K562 (cell line): ENCODE measurements around the gene BEST1. TPM values are rescaled to one million over a fixed set of nuclear protein-coding genes. Genes with fewer than 3 reads are reported as not detected.

Experiments
- ADNP ChIP-seq: fragments of 200-800 bp; sonication (Bioruptor generic); IDR thresholded peaks from 2 replicates; pipeline ENCODE4 v1.6.1; 2016; ENCODE audit warnings: missing genetic modification characterization, missing compliant biosample characterization
- CAMTA2 ChIP-seq: fragments of 250-450 bp; sonication (Bioruptor Pico); conservative IDR thresholded peaks from 2 replicates; pipeline ENCODE4 v1.5.1; 2022
- HSF4 ChIP-seq: fragments of 250-450 bp; sonication (Bioruptor Pico); IDR thresholded peaks from 2 replicates; pipeline ENCODE4 v2.1.2; 2022; ENCODE audit warnings: mild to moderate bottlenecking, moderate library complexity, borderline replicate concordance
- MEF2D ChIP-seq: conservative IDR thresholded peaks from 2 replicates; pipeline ENCODE4 v1.6.1; 2016; ENCODE audit warnings: low read depth, missing genetic modification characterization, missing compliant biosample characterization
- NCOA6 ChIP-seq: fragments of 450-650 bp; IDR thresholded peaks from 2 replicates; pipeline ENCODE4 v1.6.1; 2017; ENCODE audit warnings: mild to moderate bottlenecking
- NELFE ChIP-seq: IDR thresholded peaks from 2 replicates; pipeline ENCODE4 v1.6.1; 2011; ENCODE audit warnings: mild to moderate bottlenecking; ENCODE audit not compliant: insufficient read depth, insufficient read length
- NR2C1 ChIP-seq, 2 experiments: fragments of 450-650 bp; IDR thresholded peaks; 2 replicates each; pipeline ENCODE4 v1.6.1; 2017; ENCODE audit warnings: mild to moderate bottlenecking in 2 of 2, antibody characterized with exemption in 1 of 2, inconsistent platforms in 1 of 2, missing compliant biosample characterization in 1 of 2, missing genetic modification characterization in 1 of 2
- PCBP1 ChIP-seq: fragments of 200-400 bp; formaldehyde crosslinking; IDR thresholded peaks from 2 replicates; pipeline ENCODE4 v1.6.1; 2018; ENCODE audit warnings: mild to moderate bottlenecking, low read depth, low read length; ENCODE audit not compliant: poor library complexity, severe bottlenecking
- PHB ChIP-seq: fragments of 250-450 bp; sonication (Bioruptor Pico); IDR thresholded peaks from 2 replicates; pipeline ENCODE4 v1.5.0; 2021
- PRMT5 ChIP-seq: sonication (generic); formaldehyde crosslinking; IDR thresholded peaks from 2 replicates; pipeline ENCODE4 v1.5.0; 2020; ENCODE audit warnings: missing genetic modification reagents
- RUNX1 ChIP-seq: sonication (generic); IDR thresholded peaks from 2 replicates; pipeline ENCODE4 v1.6.1; 2016; ENCODE audit warnings: antibody characterized with exemption, low read depth
- STAG1 ChIP-seq: sonication (generic); formaldehyde crosslinking; IDR thresholded peaks from 2 replicates; pipeline ENCODE4 v1.5.0; 2020; ENCODE audit warnings: missing genetic modification reagents, borderline replicate concordance
- TEAD4 ChIP-seq, 2 experiments: sonication (generic) in 1 of 2; formaldehyde crosslinking in 1 of 2; IDR thresholded peaks; 2 replicates each; pipeline versions ENCODE4 v1.6.1 to v1.8.0; 2012 to 2022; ENCODE audit warnings: borderline replicate concordance in 1 of 2, inconsistent platforms in 1 of 2, low read length in 1 of 2, mild to moderate bottlenecking in 1 of 2, missing genetic modification reagents in 1 of 2
- polyA plus RNA-seq, 8 experiments: library from polyadenylated mRNA; depleted of rRNA in 4 of 8; stranded (reverse) in 5 of 8; unstranded in 3 of 8; fragments of >200 nt; fragmentation: Nextera tagmentation in 2 of 8; fragmentation: Illumina TruSeq in 1 of 8; extraction: Ambion mirVana in 2 of 8; extraction: Trizol in 1 of 8; gene quantifications; 2 replicates each; pipeline versions ENCODE4 v1.2.1 to v1.2.3, GENCODE V29; 2011 to 2014; ENCODE audit warnings: inconsistent platforms in 1 of 8, missing spikeins in 1 of 8
- total RNA-seq, 7 experiments: library from RNA; depleted of rRNA in 6 of 7; stranded (reverse); fragments of >200 nt in 6 of 7; fragmentation: Illumina TruSeq in 2 of 7; extraction: Trizol in 2 of 7; gene quantifications; 2 replicates each; pipeline versions ENCODE4 v1.2.1 to v1.2.3, GENCODE V29; 2011 to 2021; ENCODE audit warnings: low replicate concordance in 1 of 7
- TF ChIP-seq, protein P1 (sequence below): fragments of 450-650 bp; IDR thresholded peaks from 2 replicates; pipeline ENCODE4 v1.6.1; 2018; ENCODE audit not compliant: partially characterized antibody
- TF ChIP-seq, protein P2 (sequence below): fragments of 250-450 bp; sonication (Bioruptor Pico); IDR thresholded peaks from 2 replicates; pipeline ENCODE4 v1.9.0; 2021; ENCODE audit warnings: mild to moderate bottlenecking
- TF ChIP-seq, protein P3 (sequence below): fragments of 250-450 bp; sonication (Bioruptor Pico); IDR thresholded peaks from 2 replicates; pipeline ENCODE4 v1.8.0; 2022; ENCODE audit warnings: moderate library complexity, mild to moderate bottlenecking, inconsistent platforms
- TF ChIP-seq, protein P4 (sequence below): fragments of 150-350 bp; conservative IDR thresholded peaks from 2 replicates; pipeline ENCODE4 v1.6.1; 2014; ENCODE audit warnings: low read length
- TF ChIP-seq, protein P5 (sequence below): fragments of 200-400 bp; formaldehyde crosslinking; IDR thresholded peaks from 2 replicates; pipeline ENCODE4 v1.6.1; 2017; ENCODE audit warnings: mild to moderate bottlenecking, low read depth, low read length, moderate library complexity

BEST1 gene
- total and polyA plus RNA-seq, 9 of the 15 experiments (the other 6 are each of a cell fraction or from before 2014, with no cell fraction given): 0.07 to 1.3 (median 0.40) TPM

DNA sequence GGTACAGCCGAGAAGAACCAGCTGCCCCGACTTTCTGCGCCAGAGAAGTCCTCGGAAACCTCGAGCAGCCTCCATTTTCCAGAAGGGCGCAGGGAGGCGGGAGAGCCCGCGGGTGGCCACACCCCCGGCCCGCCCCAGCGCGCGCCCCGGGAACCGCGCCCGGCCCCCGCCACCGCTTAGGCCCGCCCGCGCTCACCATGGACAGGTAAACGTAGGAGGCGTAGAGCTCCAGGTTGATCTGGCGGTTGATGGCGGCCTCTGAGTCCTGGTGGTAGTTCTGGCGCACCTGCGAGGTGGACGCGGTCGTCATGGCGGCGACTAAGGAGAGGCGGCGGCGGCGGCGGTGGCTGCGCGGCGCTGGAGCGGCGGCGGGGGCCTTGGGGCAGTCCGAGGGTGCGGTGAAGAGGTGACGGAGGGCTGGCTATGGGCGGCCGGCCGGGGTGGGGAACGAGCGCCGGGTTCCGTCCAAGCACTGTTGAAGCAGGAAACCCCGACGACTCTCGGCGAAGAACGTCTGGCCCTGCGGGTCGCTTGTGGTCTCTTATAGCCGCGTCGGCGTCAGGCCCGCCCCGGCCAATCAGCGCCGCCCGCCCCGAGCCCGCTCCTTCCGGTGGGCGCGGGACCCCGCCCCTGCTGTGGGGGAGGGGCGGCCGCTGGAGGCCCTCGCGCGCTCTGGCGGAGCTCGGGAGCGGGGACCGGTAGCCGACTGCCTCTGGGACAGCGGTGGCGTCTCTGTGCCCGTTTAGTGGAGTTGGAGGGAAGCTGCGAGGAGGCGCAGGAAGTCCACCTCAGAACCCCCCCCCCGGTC lies 17.2 kb downstream of the BEST1 start, which contains the start of gene FTH1 (continued):
- no peak for TF ChIP-seq MEF2D
- peak; percentile 29 for TF ChIP-seq NELFE
- TF ChIP-seq PRMT5 (CRISPR knock-in tag): no peak; the same call in 1 of the 2 replicates
- TF ChIP-seq PHB: no peak
- TF ChIP-seq, protein P1, sequence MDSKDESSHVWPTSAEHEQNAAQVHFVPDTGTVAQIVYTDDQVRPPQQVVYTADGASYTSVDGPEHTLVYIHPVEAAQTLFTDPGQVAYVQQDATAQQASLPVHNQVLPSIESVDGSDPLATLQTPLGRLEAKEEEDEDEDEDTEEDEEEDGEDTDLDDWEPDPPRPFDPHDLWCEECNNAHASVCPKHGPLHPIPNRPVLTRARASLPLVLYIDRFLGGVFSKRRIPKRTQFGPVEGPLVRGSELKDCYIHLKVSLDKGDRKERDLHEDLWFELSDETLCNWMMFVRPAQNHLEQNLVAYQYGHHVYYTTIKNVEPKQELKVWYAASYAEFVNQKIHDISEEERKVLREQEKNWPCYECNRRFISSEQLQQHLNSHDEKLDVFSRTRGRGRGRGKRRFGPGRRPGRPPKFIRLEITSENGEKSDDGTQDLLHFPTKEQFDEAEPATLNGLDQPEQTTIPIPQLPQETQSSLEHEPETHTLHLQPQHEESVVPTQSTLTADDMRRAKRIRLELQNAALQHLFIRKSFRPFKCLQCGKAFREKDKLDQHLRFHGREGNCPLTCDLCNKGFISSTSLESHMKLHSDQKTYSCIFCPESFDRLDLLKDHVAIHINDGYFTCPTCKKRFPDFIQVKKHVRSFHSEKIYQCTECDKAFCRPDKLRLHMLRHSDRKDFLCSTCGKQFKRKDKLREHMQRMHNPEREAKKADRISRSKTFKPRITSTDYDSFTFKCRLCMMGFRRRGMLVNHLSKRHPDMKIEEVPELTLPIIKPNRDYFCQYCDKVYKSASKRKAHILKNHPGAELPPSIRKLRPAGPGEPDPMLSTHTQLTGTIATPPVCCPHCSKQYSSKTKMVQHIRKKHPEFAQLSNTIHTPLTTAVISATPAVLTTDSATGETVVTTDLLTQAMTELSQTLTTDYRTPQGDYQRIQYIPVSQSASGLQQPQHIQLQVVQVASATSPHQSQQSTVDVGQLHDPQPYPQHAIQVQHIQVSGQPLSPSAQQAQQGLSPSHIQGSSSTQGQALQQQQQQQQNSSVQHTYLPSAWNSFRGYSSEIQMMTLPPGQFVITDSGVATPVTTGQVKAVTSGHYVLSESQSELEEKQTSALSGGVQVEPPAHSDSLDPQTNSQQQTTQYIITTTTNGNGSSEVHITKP: no peak
- TF ChIP-seq, protein P2, sequence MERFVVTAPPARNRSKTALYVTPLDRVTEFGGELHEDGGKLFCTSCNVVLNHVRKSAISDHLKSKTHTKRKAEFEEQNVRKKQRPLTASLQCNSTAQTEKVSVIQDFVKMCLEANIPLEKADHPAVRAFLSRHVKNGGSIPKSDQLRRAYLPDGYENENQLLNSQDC (CRISPR knock-in tag): peak; percentile 61
- no peak for TF ChIP-seq TEAD4 (IDR thresholded peaks at IDR 0.05; ENCODE audit: low read length)
- TF ChIP-seq TEAD4 (CRISPR knock-in tag; IDR thresholded peaks at IDR 0.05; ENCODE audit: borderline replicate concordance): no peak
- no peak for TF ChIP-seq NR2C1 (IDR thresholded peaks at IDR 0.05)
- TF ChIP-seq NR2C1 (tag; IDR thresholded peaks at IDR 0.05): no peak
- TF ChIP-seq PCBP1: peak; percentile 94
- TF ChIP-seq ADNP (tag): no peak
- no peak for TF ChIP-seq CAMTA2 (CRISPR knock-in tag)
- TF ChIP-seq, protein P3, sequence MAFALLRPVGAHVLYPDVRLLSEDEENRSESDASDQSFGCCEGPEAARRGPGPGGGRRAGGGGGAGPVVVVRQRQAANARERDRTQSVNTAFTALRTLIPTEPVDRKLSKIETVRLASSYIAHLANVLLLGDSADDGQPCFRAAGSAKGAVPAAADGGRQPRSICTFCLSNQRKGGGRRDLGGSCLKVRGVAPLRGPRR (CRISPR knock-in tag): no peak
- TF ChIP-seq NCOA6: no peak; the same call in 1 of the 2 replicates
- TF ChIP-seq, protein P4, sequence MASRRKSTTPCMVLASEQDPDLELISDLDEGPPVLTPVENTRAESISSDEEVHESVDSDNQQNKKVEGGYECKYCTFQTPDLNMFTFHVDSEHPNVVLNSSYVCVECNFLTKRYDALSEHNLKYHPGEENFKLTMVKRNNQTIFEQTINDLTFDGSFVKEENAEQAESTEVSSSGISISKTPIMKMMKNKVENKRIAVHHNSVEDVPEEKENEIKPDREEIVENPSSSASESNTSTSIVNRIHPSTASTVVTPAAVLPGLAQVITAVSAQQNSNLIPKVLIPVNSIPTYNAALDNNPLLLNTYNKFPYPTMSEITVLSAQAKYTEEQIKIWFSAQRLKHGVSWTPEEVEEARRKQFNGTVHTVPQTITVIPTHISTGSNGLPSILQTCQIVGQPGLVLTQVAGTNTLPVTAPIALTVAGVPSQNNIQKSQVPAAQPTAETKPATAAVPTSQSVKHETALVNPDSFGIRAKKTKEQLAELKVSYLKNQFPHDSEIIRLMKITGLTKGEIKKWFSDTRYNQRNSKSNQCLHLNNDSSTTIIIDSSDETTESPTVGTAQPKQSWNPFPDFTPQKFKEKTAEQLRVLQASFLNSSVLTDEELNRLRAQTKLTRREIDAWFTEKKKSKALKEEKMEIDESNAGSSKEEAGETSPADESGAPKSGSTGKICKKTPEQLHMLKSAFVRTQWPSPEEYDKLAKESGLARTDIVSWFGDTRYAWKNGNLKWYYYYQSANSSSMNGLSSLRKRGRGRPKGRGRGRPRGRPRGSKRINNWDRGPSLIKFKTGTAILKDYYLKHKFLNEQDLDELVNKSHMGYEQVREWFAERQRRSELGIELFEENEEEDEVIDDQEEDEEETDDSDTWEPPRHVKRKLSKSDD: no peak
- no peak for TF ChIP-seq HSF4 (CRISPR knock-in tag)
- TF ChIP-seq RUNX1: no peak
- peak; percentile 33; the same call in 1 of the 2 replicates for TF ChIP-seq STAG1
- TF ChIP-seq, protein P5, sequence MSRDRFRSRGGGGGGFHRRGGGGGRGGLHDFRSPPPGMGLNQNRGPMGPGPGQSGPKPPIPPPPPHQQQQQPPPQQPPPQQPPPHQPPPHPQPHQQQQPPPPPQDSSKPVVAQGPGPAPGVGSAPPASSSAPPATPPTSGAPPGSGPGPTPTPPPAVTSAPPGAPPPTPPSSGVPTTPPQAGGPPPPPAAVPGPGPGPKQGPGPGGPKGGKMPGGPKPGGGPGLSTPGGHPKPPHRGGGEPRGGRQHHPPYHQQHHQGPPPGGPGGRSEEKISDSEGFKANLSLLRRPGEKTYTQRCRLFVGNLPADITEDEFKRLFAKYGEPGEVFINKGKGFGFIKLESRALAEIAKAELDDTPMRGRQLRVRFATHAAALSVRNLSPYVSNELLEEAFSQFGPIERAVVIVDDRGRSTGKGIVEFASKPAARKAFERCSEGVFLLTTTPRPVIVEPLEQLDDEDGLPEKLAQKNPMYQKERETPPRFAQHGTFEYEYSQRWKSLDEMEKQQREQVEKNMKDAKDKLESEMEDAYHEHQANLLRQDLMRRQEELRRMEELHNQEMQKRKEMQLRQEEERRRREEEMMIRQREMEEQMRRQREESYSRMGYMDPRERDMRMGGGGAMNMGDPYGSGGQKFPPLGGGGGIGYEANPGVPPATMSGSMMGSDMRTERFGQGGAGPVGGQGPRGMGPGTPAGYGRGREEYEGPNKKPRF: no peak
